H7 (cell line): Measurements from ENCODE around the gene FSTL4. TPM values are rescaled to one million over a fixed set of nuclear protein-coding genes. Genes with fewer than 3 reads are reported as not detected.
"Not testable (repeated sequence)": the region's sequence is repeated elsewhere in the genome, so short reads cannot be mapped to it uniquely, and the experiment has no call there.

ENCODE experiments used
- DNase-seq: peaks from one replicate; pipeline ENCODE4 v3.0.0; 2012
- H3K27me3 ChIP-seq: 2 replicates; pipeline ENCODE4 v1.6.0; 2011; ENCODE audit warnings: mild to moderate bottlenecking, low read length; ENCODE audit not compliant: control insufficient read depth, insufficient read depth
- H3K36me3 ChIP-seq: replicated peaks from 2 replicates; pipeline ENCODE4 v1.5.1; 2011; ENCODE audit warnings: low read length; ENCODE audit not compliant: control insufficient read depth, insufficient read depth
- H3K4me3 ChIP-seq: 2 replicates; pipeline ENCODE4 v1.5.1; 2011; ENCODE audit warnings: low read depth, mild to moderate bottlenecking, control low read depth, low read length, moderate library complexity; ENCODE audit not compliant: insufficient read depth
- total RNA-seq: library from RNA; depleted of rRNA; stranded (reverse); fragments of >200 nt; shearing (Covaris generic); gene quantifications from 2 replicates; pipeline ENCODE4 v1.2.3, GENCODE V29; 2014

The FSTL4 gene
- total RNA-seq, 1 experiment from 2014 or later, result 2.4 TPM

- H3K36me3 ChIP-seq, result no peaks in the 10 kb centered on the region
- no peak overlapping the region for H3K4me3 ChIP-seq
- H3K27me3 ChIP-seq, result no peaks in the 10 kb centered on the region
- DNase-seq, result no peak
Measured at GRCh38 chr5:133202066-133202665, 410.2 kb downstream of the FSTL4 start.

- H3K27me3 ChIP-seq, result no peaks in the 10 kb centered on the region
- H3K36me3 ChIP-seq, result no peaks in the 10 kb centered on the region
- H3K4me3 ChIP-seq, result no peak overlapping the region
- DNase-seq, result no peak
Measured at GRCh38 chr5:133201310-133201709, 411.0 kb downstream of the FSTL4 start.

GRCh38 chr5:133200256-133200655 lies 412.1 kb downstream of the FSTL4 start:
- Histone ChIP-seq H3K36me3 (no peaks in the 10 kb centered on the region), H3K4me3 (no peak overlapping the region), H3K27me3 (no peaks in the 10 kb centered on the region)
- no peak for DNase-seq

GRCh38 chr5:133199417-133200178 lies 412.7 kb downstream of the FSTL4 start:
- no peak for DNase-seq
- Histone ChIP-seq H3K4me3 (no peak overlapping the region), H3K36me3 (no peaks in the 10 kb centered on the region), H3K27me3 (no peaks in the 10 kb centered on the region)

GRCh38 chr5:133198511-133198910 lies 413.8 kb downstream of the FSTL4 start:
- no peak for DNase-seq
- Histone ChIP-seq H3K36me3 (no peaks in the 10 kb centered on the region), H3K4me3 (no peak overlapping the region), H3K27me3 (no peaks in the 10 kb centered on the region)

- Histone ChIP-seq H3K36me3 (no peaks in the 10 kb centered on the region), H3K4me3 (no peak overlapping the region), H3K27me3 (no peaks in the 10 kb centered on the region)
- peak; percentile 57 for DNase-seq
Measured at GRCh38 chr5:133196441-133197085, 415.8 kb downstream of the FSTL4 start.

GRCh38 chr5:133195250-133195649 lies 417.1 kb downstream of the FSTL4 start:
- Histone ChIP-seq H3K27me3 (no peaks in the 10 kb centered on the region), H3K4me3 (no peak overlapping the region), H3K36me3 (no peaks in the 10 kb centered on the region)
- DNase-seq, result no peak

- H3K36me3 ChIP-seq, result no peaks in the 10 kb centered on the region
- no peak overlapping the region for H3K4me3 ChIP-seq
- peak; percentile 59 for DNase-seq
- H3K27me3 ChIP-seq, result no peaks in the 10 kb centered on the region
Measured at GRCh38 chr5:133193794-133194193, 418.5 kb downstream of the FSTL4 start.

GRCh38 chr5:133192716-133193115 lies 419.6 kb downstream of the FSTL4 start:
- Histone ChIP-seq H3K4me3 (no peak overlapping the region), H3K27me3 (no peaks in the 10 kb centered on the region), H3K36me3 (no peaks in the 10 kb centered on the region)
- DNase-seq, result peak; percentile 19

- Histone ChIP-seq H3K4me3 (no peak overlapping the region), H3K27me3 (no peaks in the 10 kb centered on the region), H3K36me3 (no peaks in the 10 kb centered on the region)
- DNase-seq, result no peak
Measured at GRCh38 chr5:133189881-133190280, 422.5 kb downstream of the FSTL4 start.

GRCh38 chr5:133179405-133179804 lies 432.9 kb downstream of the FSTL4 start:
- Histone ChIP-seq H3K4me3 (no peak overlapping the region), H3K27me3 (no peaks in the 10 kb centered on the region), H3K36me3 (no peaks in the 10 kb centered on the region)
- DNase-seq, result no peak

- DNase-seq, H3K27me3 ChIP-seq, H3K36me3 ChIP-seq, H3K4me3 ChIP-seq: not testable (repeated sequence)
Measured at GRCh38 chr5:133170756-133171387, 441.5 kb downstream of the FSTL4 start.

GRCh38 chr5:133164759-133165158 lies 447.6 kb downstream of the FSTL4 start:
- H3K36me3 ChIP-seq, result no peaks in the 10 kb centered on the region
- H3K4me3 ChIP-seq, result no peak overlapping the region
- DNase-seq, result no peak
- H3K27me3 ChIP-seq, result no peaks in the 10 kb centered on the region

GRCh38 chr5:133163839-133164238 lies 448.5 kb downstream of the FSTL4 start:
- DNase-seq, result no peak
- H3K36me3 ChIP-seq, result no peaks in the 10 kb centered on the region
- no peak overlapping the region for H3K4me3 ChIP-seq
- no peaks in the 10 kb centered on the region for H3K27me3 ChIP-seq

GRCh38 chr5:133159543-133159942 lies 452.8 kb downstream of the FSTL4 start:
- no peak for DNase-seq
- no peaks in the 10 kb centered on the region for H3K27me3 ChIP-seq

More at GRCh38 chr5:133159543-133159942, 452.8 kb downstream of the FSTL4 start:
- no peaks in the 10 kb centered on the region for H3K36me3 ChIP-seq
- H3K4me3 ChIP-seq, result no peak overlapping the region
